ENCODE measurements around the gene NCF1. TPM values are rescaled to one million over a fixed set of nuclear protein-coding genes. Genes with fewer than 3 reads are reported as not detected.
"Not testable (repeated sequence)": the region's sequence is repeated elsewhere in the genome, so short reads cannot be mapped to it uniquely, and the experiment has no call there.

NCF1 gene
- 1 to 10 TPM; 2.0 to 2.7 TPM for total RNA-seq

DNA sequence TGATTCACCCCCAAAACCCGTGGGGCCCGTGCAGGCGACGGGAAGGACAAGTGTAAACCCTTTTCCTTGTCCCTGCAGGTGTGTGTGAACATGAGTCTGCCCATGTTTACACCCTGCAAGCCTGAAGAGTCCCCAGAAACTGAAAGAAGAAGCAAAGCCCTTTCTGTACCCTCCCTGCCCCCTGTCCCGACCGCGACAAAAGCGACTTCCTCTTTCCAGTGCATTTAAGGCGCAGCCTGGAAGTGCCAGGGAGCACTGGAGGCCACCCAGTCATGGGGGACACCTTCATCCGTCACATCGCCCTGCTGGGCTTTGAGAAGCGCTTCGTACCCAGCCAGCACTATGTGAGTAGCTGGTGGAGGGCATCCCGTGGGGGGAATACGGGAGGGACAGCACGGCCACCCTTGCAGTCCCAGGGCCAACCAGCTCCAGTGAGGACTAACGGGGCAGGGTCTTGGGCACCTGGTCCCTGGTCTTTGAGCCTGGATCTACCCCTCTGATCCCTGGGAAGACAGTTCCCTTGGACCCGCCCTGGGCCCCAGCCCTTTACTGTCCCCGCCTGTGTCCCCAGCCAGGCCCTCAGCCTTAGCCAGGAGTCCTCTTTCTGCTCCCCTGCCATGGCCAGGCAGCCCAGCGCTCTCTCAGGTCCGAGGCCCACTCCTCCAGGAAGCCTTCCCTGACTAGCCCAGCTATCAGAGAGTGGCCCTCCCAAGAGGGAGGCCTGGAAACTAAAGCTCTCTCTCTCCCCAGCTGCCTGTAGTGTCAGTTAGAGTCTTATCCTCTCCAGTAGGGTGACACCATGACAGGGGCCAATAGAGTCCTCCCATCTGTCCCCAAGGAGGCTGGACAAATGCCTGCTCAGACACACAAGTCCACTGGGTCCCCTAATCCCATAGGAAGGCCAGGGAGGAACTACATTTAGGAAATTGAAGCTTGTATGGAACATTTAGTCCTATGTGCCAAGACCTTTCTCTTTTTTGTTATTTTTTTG lies at the start of gene NCF1:
NCF1 (plus strand) TSS at position 252 of the 991 bp plus-strand sequence; CDS start at position 273, 21 bp downstream.
- H3K9ac ChIP-seq (ENCODE audit: low read depth in 2 of 2, low read length in 2 of 2); H3K27me3 ChIP-seq; H3K4me1 ChIP-seq; DNase-seq; H3K4me3 ChIP-seq; H3K9me3 ChIP-seq; intact Hi-C loops (cut with DNase I); H3K27ac ChIP-seq; H3K36me3 ChIP-seq: not testable (repeated sequence)

DNA sequence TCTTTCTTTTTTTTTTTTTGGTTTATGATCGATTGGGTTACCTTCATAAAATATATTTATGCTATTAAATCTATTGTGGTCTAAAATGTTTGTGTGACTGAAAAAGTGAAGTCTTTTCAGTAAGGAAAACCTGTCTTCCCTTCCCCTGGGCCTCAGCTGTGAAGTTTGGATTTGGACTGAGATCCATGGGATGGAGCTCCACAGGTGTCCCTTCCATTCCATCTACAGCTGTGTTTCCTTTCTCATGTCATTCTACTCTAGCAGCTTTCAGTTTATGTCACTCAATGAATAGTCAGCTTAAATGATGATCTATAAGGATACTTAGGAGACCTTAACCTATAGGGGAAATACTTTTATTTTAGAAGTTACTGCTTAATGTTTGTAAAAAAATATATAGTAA lies 48.0 kb upstream of the NCF1 start:
- TF ChIP-seq, protein P1, sequence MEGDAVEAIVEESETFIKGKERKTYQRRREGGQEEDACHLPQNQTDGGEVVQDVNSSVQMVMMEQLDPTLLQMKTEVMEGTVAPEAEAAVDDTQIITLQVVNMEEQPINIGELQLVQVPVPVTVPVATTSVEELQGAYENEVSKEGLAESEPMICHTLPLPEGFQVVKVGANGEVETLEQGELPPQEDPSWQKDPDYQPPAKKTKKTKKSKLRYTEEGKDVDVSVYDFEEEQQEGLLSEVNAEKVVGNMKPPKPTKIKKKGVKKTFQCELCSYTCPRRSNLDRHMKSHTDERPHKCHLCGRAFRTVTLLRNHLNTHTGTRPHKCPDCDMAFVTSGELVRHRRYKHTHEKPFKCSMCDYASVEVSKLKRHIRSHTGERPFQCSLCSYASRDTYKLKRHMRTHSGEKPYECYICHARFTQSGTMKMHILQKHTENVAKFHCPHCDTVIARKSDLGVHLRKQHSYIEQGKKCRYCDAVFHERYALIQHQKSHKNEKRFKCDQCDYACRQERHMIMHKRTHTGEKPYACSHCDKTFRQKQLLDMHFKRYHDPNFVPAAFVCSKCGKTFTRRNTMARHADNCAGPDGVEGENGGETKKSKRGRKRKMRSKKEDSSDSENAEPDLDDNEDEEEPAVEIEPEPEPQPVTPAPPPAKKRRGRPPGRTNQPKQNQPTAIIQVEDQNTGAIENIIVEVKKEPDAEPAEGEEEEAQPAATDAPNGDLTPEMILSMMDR (IDR thresholded peaks at IDR 0.05): no peak

DNA sequence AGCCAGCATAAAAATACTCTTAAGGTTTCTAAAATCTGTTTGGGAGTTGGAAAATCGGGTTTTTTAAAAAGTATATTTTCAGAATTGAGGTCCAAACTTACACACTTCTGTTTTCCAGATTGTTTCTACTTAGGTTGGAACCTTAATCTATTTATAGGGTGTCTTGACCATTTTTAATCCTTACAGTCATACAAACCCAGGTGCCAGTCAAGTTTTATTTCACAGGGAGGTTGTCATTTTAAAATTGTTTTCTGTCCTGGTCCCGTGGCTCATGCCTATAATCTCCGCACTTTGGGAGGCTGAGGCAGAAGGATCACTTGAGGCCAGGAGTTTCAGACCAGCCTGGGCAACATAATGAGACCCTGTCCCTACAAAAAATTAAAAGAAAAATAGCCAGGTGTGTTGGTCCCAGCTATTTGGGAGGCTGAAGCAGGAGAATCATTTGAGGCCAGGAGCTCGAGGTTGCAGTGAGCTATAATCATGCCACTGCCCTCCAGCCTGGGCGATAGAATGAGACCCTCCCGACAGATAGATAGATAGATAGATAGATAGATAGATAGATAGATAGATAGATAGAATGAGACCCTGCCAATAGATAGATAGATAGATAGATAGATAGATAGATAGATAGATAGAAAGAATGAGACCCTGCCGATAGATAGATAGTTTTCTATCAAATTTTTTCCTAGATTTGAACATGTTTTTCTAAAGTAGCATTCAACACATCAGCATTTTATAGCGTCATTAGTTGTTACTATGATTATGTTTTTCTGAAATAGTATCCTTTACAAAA lies 47.3 kb upstream of the NCF1 start:
- no peaks in the 10 kb centered on the region for H3K27me3 ChIP-seq
- no peak overlapping the region for H3K9ac ChIP-seq (ENCODE audit: low read depth in 2 of 2, low read length in 2 of 2)
- no peak overlapping the region for H3K4me3 ChIP-seq
- intact Hi-C loops (cut with DNase I): no loop called here
- no peaks in the 10 kb centered on the region for H3K4me1 ChIP-seq
- no peaks in the 10 kb centered on the region for H3K9me3 ChIP-seq
- TF ChIP-seq, protein P1 (IDR thresholded peaks at IDR 0.05): no peak
- H3K27ac ChIP-seq: no peak overlapping the region
- no peaks in the 10 kb centered on the region for H3K36me3 ChIP-seq
- no peak for DNase-seq

More for the DNA sequence above, 48.0 kb upstream of the NCF1 start:
- Histone ChIP-seq H3K27me3 (no peaks in the 10 kb centered on the region), H3K9me3 (no peaks in the 10 kb centered on the region), H3K36me3 (no peaks in the 10 kb centered on the region), H3K4me1 (no peaks in the 10 kb centered on the region), H3K9ac (ENCODE audit: low read depth in 2 of 2, low read length in 2 of 2) (no peak overlapping the region), H3K4me3 (no peak overlapping the region), H3K27ac (no peak overlapping the region)
- intact Hi-C loops (cut with DNase I): no loop called here
- DNase-seq: no peak

DNA sequence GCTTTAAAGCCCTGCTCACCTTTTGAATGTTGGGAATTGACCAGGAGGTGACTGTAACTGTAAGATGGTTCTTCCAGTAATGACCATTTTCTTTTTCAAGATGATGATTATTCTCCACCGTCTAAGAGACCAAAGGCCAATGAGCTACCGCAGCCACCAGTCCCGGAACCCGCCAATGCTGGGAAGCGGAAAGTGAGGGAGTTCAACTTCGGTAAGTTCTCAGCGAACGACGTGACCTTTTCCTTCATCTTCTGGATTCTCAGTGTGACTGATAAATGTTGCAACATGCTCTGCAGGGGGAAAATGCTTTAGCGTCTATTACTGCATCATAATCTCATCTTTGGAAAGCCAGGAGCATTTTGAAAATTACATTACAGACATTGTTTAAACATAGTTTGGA lies 45.1 kb upstream of the NCF1 start:
- H3K4me3 ChIP-seq; H3K9me3 ChIP-seq; H3K4me1 ChIP-seq; intact Hi-C loops (cut with DNase I); DNase-seq; H3K9ac ChIP-seq (ENCODE audit: low read depth in 2 of 2, low read length in 2 of 2); H3K27me3 ChIP-seq; H3K27ac ChIP-seq; H3K36me3 ChIP-seq: not testable (repeated sequence)

DNA sequence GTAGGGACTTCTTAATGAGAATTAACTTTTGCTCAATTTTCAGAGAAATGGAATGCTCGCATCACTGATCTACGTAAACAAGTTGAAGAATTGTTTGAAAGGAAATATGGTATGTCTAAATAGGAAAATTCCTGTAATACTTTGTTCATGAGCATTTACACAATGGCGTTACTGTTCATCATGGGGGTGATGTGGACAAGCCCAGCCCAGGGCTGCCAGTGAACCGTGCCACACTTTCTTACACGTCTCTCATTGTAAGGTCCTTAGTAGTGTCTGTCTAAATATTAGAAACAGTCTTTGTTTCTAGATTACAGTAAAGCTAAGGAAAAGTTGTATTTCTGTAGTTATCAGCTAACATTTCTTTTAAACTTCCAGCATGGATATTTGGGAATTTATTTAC lies 43.6 kb upstream of the NCF1 start:
- H3K9me3 ChIP-seq; H3K4me1 ChIP-seq; H3K9ac ChIP-seq (ENCODE audit: low read depth in 2 of 2, low read length in 2 of 2); H3K27ac ChIP-seq; H3K36me3 ChIP-seq; intact Hi-C loops (cut with DNase I); H3K27me3 ChIP-seq; DNase-seq; H3K4me3 ChIP-seq: not testable (repeated sequence)

DNA sequence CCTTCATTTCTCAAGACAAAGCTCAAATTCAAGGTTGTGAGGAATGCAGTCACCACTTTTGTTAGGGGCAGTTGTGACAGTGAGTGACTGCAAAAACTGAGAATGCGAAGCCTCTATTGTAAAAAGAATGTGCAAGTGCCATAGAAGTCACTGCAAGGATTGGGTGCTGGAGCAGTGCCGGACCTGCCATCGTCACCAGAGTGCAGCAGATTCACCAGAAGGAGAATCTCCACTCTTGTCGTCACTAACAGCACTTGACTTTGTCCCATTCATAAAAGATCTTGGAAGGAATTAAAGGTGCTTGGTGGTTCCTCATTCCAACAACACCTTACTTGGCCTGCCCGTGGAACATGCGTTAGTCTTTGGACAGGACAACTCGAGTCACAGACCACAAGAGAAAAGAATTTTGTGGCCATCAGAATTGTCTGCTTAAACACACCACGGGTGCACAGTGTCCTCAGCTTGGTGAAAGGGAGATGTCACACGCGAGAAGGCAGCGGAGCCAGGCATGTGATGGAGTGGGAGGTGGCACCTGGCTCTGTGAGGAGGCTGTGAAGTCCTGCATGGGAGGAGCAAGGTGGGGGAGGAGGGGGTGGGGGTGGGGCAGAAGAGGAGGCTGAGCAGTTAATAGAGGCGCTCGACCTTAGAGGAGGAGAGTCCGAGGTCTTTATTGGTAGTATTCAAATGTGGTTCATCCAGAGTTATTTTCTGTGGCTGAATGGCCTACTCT lies 33.7 kb upstream of the NCF1 start:
- H3K9ac ChIP-seq (ENCODE audit: low read depth in 2 of 2, low read length in 2 of 2); H3K9me3 ChIP-seq; intact Hi-C loops (cut with DNase I); H3K27ac ChIP-seq; H3K27me3 ChIP-seq; H3K36me3 ChIP-seq; H3K4me3 ChIP-seq; H3K4me1 ChIP-seq; DNase-seq: not testable (repeated sequence)

DNA sequence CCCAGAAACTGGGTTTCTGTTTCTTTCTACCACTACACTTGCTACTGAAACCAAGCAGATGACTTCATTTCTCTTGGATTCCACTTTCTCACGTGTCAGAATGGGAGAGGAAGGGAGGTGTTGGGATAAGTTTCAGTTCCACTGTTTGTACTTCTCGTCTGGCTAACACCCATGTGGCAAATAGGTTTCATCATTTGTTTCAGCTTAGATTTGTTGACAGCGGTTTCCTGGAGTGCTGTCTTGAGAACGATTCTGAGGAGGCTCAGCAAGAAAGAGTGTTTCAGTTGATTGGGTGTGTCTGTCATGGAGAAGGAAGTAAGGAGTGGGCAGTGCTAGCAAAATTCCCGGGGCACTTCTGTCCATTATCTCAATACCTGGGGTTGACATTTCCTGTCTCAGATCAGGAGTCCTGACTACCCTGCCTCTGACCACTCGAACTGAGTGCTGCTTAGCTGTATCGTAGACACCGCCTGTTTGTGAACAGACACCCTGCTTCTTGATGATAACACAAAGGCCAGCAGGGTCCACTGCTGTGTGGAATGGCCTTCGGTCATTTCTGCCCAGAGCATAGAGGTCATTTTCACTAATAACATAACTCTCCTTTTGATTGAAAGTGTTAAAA lies 29.8 kb upstream of the NCF1 start:
- intact Hi-C loops (cut with DNase I); DNase-seq; H3K9ac ChIP-seq (ENCODE audit: low read depth in 2 of 2, low read length in 2 of 2); H3K9me3 ChIP-seq; H3K36me3 ChIP-seq; H3K4me1 ChIP-seq; H3K27ac ChIP-seq; H3K27me3 ChIP-seq; H3K4me3 ChIP-seq: not testable (repeated sequence)

DNA sequence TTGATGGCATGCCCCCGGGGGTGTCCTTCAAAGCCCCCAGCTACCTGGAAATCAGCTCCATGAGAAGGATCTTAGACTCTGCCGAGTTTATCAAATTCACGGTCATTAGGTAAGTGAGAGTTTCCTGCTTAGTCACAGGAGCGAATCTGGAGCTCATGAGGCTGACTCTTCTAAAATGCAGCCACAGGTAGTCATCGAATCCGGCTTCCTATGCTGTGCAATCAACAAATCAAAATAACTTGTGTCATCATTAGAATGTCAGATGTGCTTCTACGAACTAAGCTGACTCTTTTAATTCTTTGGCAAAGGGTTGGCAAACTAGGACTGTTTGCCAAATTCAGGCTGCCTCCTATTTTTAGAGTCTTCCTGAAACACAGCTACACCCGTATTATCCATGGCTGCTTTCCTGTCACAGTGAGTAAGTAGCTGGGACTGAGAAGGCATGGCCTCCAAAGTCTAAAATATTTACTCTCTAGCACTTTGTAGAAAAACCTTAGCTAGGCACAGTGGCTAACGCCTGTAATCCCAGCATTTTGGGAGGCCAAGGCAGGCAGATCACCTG lies 19.8 kb upstream of the NCF1 start:
- H3K4me3 ChIP-seq; H3K4me1 ChIP-seq; intact Hi-C loops (cut with DNase I); H3K27ac ChIP-seq; H3K9ac ChIP-seq (ENCODE audit: low read depth in 2 of 2, low read length in 2 of 2); H3K9me3 ChIP-seq; H3K27me3 ChIP-seq; DNase-seq; H3K36me3 ChIP-seq: not testable (repeated sequence)

DNA sequence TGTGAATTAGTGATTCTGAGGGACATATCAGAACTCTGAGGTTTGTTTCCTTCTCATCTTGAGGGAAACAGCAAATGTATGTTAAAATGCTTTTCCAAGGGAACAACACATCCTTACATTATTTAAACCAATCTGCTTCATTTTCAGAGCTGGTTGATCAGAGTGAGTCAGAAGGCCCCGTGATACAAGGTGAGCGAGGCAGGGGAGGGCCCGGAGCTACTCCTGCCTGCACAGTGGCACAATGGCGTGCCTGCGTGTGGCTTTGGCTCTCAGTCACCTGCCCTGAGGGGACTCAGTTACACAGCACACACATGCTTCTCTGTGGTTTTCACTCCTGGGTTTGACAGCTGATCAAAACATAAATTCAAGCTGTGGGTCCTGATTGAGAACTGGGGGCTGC lies 17.1 kb upstream of the NCF1 start:
- H3K27ac ChIP-seq; H3K9ac ChIP-seq (ENCODE audit: low read depth in 2 of 2, low read length in 2 of 2); H3K36me3 ChIP-seq; H3K4me3 ChIP-seq; DNase-seq; intact Hi-C loops (cut with DNase I); H3K27me3 ChIP-seq; H3K9me3 ChIP-seq; H3K4me1 ChIP-seq: not testable (repeated sequence)

DNA sequence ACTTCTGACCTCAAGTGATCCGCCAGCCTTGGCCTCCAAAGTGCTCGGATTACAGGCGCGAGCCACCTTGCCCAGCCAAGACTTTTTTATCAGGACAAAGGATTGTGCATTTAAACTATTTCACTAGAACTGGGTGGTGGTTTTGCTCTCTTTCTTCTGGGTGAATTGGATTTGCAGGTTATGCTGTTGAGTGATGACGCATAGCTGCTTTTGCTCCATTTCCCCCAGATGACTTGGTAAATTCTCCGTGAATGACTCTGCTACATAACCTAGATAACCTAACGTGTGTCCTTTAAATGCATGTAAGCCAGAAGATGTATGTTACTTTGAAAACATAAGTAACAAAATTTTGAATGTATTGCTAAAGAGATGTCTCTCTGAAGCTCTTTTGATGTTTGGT lies 15.5 kb upstream of the NCF1 start:
- H3K9ac ChIP-seq (ENCODE audit: low read depth in 2 of 2, low read length in 2 of 2); H3K27me3 ChIP-seq; H3K36me3 ChIP-seq; intact Hi-C loops (cut with DNase I); H3K4me1 ChIP-seq; DNase-seq; H3K9me3 ChIP-seq; H3K27ac ChIP-seq; H3K4me3 ChIP-seq: not testable (repeated sequence)

Measured in colonic mucosa (tissue), 4 donors.